NT2/D1 (cell line): ENCODE results near the gene FMN2.

Experiments
- SUZ12 ChIP-seq: IDR thresholded peaks from 2 replicates; pipeline ENCODE4 v1.6.1; 2011; ENCODE audit not compliant: insufficient read length, insufficient read depth; ENCODE audit errors: extremely low read depth
- ZNF274 ChIP-seq: IDR thresholded peaks from 2 replicates; pipeline ENCODE4 v1.6.1; 2011; ENCODE audit warnings: mild to moderate bottlenecking, low read depth, low read length

DNA sequence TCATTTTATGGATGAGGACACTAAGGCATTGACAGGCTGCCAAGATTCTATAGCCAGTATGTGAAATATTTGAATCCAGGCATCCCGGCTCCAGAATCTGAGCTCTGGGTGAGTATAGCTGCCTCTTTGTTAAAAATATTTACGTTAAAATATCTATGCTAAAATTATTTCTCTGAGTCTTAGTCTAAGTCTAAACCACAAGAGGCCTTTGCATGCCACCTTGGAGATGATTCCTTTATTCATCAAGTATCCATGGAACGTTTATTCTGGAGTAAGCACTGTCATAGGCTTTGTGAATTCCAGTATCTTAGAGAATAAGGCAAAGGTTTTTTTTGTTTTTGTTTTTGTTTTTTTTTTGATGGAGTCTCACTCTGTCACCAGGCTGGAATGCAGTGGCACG, 403.9 kb downstream of the FMN2 start:
- TF ChIP-seq ZNF274: no peak
- TF ChIP-seq SUZ12: no peak
